Measurements from ENCODE around the gene HS2ST1. TPM values are rescaled to one million over a fixed set of nuclear protein-coding genes. Genes with fewer than 3 reads are reported as not detected.

HS2ST1 gene
- total RNA-seq, 2 experiments from 2014 or later = 16.8 to 21.6 TPM

- Mint-ChIP-seq H3K9me3 (no peaks in the 10 kb centered on the region), H3K4me3 (no peak overlapping the region), H3K27me3 (no peaks in the 10 kb centered on the region), H3K36me3 (ENCODE audit: low read depth) (no peaks in the 10 kb centered on the region), H3K4me1 (ENCODE audit: low read depth) (peaks cover 7% of the 10 kb centered on the region), H3K27ac (no peak overlapping the region)
- intact Hi-C loops (cut with micrococcal nuclease) = no loop called here
- no peak for DNase-seq
- CTCF ChIA-PET = no interaction called here
- POLR2A ChIA-PET = interaction anchor here (0.7 kb wide), 1 partner anchor 139 kb away, joined by 3 read pairs; no protein-coding TSS in a partner anchor
- no peak for TF ChIP-seq CTCF (IDR thresholded peaks at IDR 0.05)
- ATAC-seq = no peak
Measured at GRCh38 chr1:86951430-86951829, 37.0 kb downstream of the HS2ST1 start.

- DNase-seq = no peak
- no peak for TF ChIP-seq CTCF (IDR thresholded peaks at IDR 0.05)
- ChIA-PET POLR2A (no interaction called here), CTCF (no interaction called here)
- Mint-ChIP-seq H3K36me3 (ENCODE audit: low read depth) (no peaks in the 10 kb centered on the region), H3K4me3 (no peak overlapping the region), H3K27me3 (no peaks in the 10 kb centered on the region), H3K9me3 (no peaks in the 10 kb centered on the region), H3K27ac (no peak overlapping the region), H3K4me1 (ENCODE audit: low read depth) (peaks cover 7% of the 10 kb centered on the region)
- intact Hi-C loops (cut with micrococcal nuclease) = no loop called here
- ATAC-seq = no peak
Measured at GRCh38 chr1:86953167-86953566, 38.7 kb downstream of the HS2ST1 start.

GRCh38 chr1:86955678-86956077, 41.2 kb downstream of the HS2ST1 start:
- Mint-ChIP-seq H3K36me3 (ENCODE audit: low read depth) (no peaks in the 10 kb centered on the region), H3K27ac (no peak overlapping the region), H3K4me3 (no peak overlapping the region), H3K9me3 (no peaks in the 10 kb centered on the region), H3K27me3 (no peaks in the 10 kb centered on the region), H3K4me1 (ENCODE audit: low read depth) (peaks cover 7% of the 10 kb centered on the region)
- ATAC-seq (no peak), DNase-seq (no peak)
- no peak for TF ChIP-seq CTCF (IDR thresholded peaks at IDR 0.05)
- ChIA-PET CTCF (interaction anchor here (0.8 kb wide), 1 partner anchor 122 kb away, joined by 3 read pairs; no protein-coding TSS in a partner anchor), POLR2A (no interaction called here)
- intact Hi-C loops (cut with micrococcal nuclease) = no loop called here

GRCh38 chr1:86956221-86956620, 41.8 kb downstream of the HS2ST1 start:
- H3K27ac Mint-ChIP-seq = no peak overlapping the region
- TF ChIP-seq CTCF (IDR thresholded peaks at IDR 0.05) = no peak
- CTCF ChIA-PET = interaction anchor here (0.8 kb wide), 1 partner anchor 122 kb away, joined by 3 read pairs; no protein-coding TSS in a partner anchor
- H3K27me3 Mint-ChIP-seq = no peaks in the 10 kb centered on the region
- no peaks in the 10 kb centered on the region for H3K36me3 Mint-ChIP-seq (ENCODE audit: low read depth)
- no peak for DNase-seq
- peaks cover 7% of the 10 kb centered on the region for H3K4me1 Mint-ChIP-seq (ENCODE audit: low read depth)
- no peak overlapping the region for H3K4me3 Mint-ChIP-seq
- H3K9me3 Mint-ChIP-seq = no peaks in the 10 kb centered on the region
- ATAC-seq = no peak
- POLR2A ChIA-PET = no interaction called here
- intact Hi-C loops (cut with micrococcal nuclease) = no loop called here

- H3K27ac Mint-ChIP-seq = no peak overlapping the region
- CTCF ChIA-PET = interaction anchor here (0.9 kb wide), 1 partner anchor 83 kb away, joined by 3 read pairs; no protein-coding TSS in a partner anchor
- intact Hi-C loops (cut with micrococcal nuclease) = no loop called here
- ATAC-seq (no peak), DNase-seq (no peak)
- no peak for TF ChIP-seq CTCF (IDR thresholded peaks at IDR 0.05)
- H3K9me3 Mint-ChIP-seq = no peaks in the 10 kb centered on the region
- H3K27me3 Mint-ChIP-seq = no peaks in the 10 kb centered on the region
- no peak overlapping the region for H3K4me3 Mint-ChIP-seq
- no peaks in the 10 kb centered on the region for H3K36me3 Mint-ChIP-seq (ENCODE audit: low read depth)
- H3K4me1 Mint-ChIP-seq (ENCODE audit: low read depth) = peaks cover 7% of the 10 kb centered on the region
- POLR2A ChIA-PET = interaction anchor here (0.7 kb wide), 1 partner anchor 78 kb away, joined by 3 read pairs; no protein-coding TSS in a partner anchor
Measured at GRCh38 chr1:86957221-86957620, 42.8 kb downstream of the HS2ST1 start.
